OCI-LY1 (cell line): ENCODE results near the gene MED13L.

Source experiments
- CTCF ChIP-seq: fragments of 200-600 bp; sonication (generic), shearing (Covaris generic); IDR thresholded peaks from 2 replicates; pipeline ENCODE4 v1.5.1; 2017; ENCODE audit warnings: mild to moderate bottlenecking, antibody characterized with exemption, low read length, moderate library complexity, mixed read lengths
- EZH2 ChIP-seq: fragments of 200-600 bp; sonication (generic), shearing (Covaris generic); IDR thresholded peaks from 2 replicates; pipeline ENCODE4 v1.8.0; 2017; ENCODE audit warnings: borderline replicate concordance, mixed run types, mild to moderate bottlenecking, antibody characterized with exemption, low read length, moderate library complexity, mixed read lengths

- TF ChIP-seq CTCF, result no peak
- no peak for TF ChIP-seq EZH2
These were observed 29.5 kb upstream of the MED13L start for GRCh38 chr12:116306968-116307367.
